Naive thymus-derived CD4-positive, alpha-beta T cell (primary cell): ENCODE data around the gene AMBRA1. TPM values are rescaled to one million over a fixed set of nuclear protein-coding genes. Genes with fewer than 3 reads are reported as not detected.
A peak's percentile ranks its signal among the peaks of the same experiment; 100 is the strongest.

Experiments used
- ATAC-seq: fragments of 150-1000 bp; cut with Tn5 transposase; 2 replicates; pipeline ENCODE4 v1.10.0; 2021; ENCODE audit warnings: mild to moderate bottlenecking, moderate library complexity
- CTCF ChIA-PET: fragments of 350-600 bp; sonication (Branson Sonifier 250); formaldehyde crosslinking; loops from one replicate; lab custom pipeline; 2021; ENCODE audit warnings: antibody characterized with exemption; lab: Charles Lee
- POLR2A ChIA-PET: fragments of 350-600 bp; sonication (Branson Sonifier 250); formaldehyde crosslinking; loops from one replicate; lab custom pipeline; 2021; ENCODE audit warnings: antibody characterized with exemption, inconsistent platforms; lab: Charles Lee
- DNase-seq, 9 donors: peaks; one replicate each; pipeline versions ENCODE4 v3.0.0 to v3.0.0-alpha.2; 2020 to 2022; ENCODE audit warnings: mixed read lengths in 1 of 9
- H3K27ac ChIP-seq: one replicate; pipeline ENCODE4 v1.7.0; 2013; ENCODE audit warnings: mild to moderate bottlenecking, low read depth, low read length, moderate library complexity
- H3K27me3 ChIP-seq, 2 donors: one replicate each; pipeline ENCODE4 v1.7.0; 2013; ENCODE audit warnings: low read length in 2 of 2, mild to moderate bottlenecking in 2 of 2, moderate library complexity in 2 of 2; ENCODE audit not compliant: control insufficient read depth in 2 of 2, insufficient read depth in 2 of 2
- H3K36me3 ChIP-seq, 3 experiments: 1 replicate in 2 of 3; 2 replicates in 1 of 3; pipeline ENCODE4 v1.7.0; 2013; ENCODE audit warnings: low read length in 3 of 3, mild to moderate bottlenecking in 3 of 3, moderate library complexity in 1 of 3; ENCODE audit not compliant: insufficient read depth in 3 of 3, control insufficient read depth in 2 of 3
- H3K4me1 ChIP-seq, 2 donors: one replicate each; pipeline ENCODE4 v1.7.0; 2013; ENCODE audit warnings: low read length in 2 of 2, mild to moderate bottlenecking in 2 of 2, moderate library complexity in 1 of 2; ENCODE audit not compliant: control insufficient read depth in 2 of 2, insufficient read depth in 2 of 2
- H3K4me3 ChIP-seq: 2 replicates; pipeline ENCODE4 v1.7.0; 2013; ENCODE audit warnings: mild to moderate bottlenecking, low read length
- H3K9me3 ChIP-seq, 3 experiments: 1 replicate in 2 of 3; 2 replicates in 1 of 3; pipeline ENCODE4 v1.7.0; 2013; ENCODE audit warnings: low read length in 3 of 3; ENCODE audit not compliant: control insufficient read depth in 2 of 3
- H3K27ac Mint-ChIP-seq, 9 donors: one replicate each; pipeline ENCODE4 v1.8.0; 2020 to 2022; ENCODE audit warnings: mixed read lengths in 9 of 9, mild to moderate bottlenecking in 8 of 9, moderate library complexity in 5 of 9, inconsistent platforms in 2 of 9
- H3K27me3 Mint-ChIP-seq, 5 donors: one replicate each; pipeline ENCODE4 v1.8.0; 2021 to 2022; ENCODE audit warnings: mixed read lengths in 5 of 5, mild to moderate bottlenecking in 1 of 5
- H3K36me3 Mint-ChIP-seq, 5 donors: one replicate each; pipeline ENCODE4 v1.8.0; 2020 to 2022; ENCODE audit warnings: mixed read lengths in 5 of 5, mild to moderate bottlenecking in 3 of 5, inconsistent platforms in 1 of 5
- H3K4me1 Mint-ChIP-seq, 7 donors: one replicate each; pipeline ENCODE4 v1.8.0; 2020 to 2022; ENCODE audit warnings: mixed read lengths in 7 of 7, mild to moderate bottlenecking in 3 of 7, inconsistent platforms in 1 of 7
- H3K4me3 Mint-ChIP-seq, 10 donors: one replicate each; pipeline ENCODE4 v1.8.0; 2020 to 2022; ENCODE audit warnings: mild to moderate bottlenecking in 10 of 10, mixed read lengths in 10 of 10, moderate library complexity in 6 of 10, inconsistent platforms in 2 of 10
- H3K9me3 Mint-ChIP-seq, 11 donors: one replicate each; pipeline ENCODE4 v1.8.0; 2020 to 2022; ENCODE audit warnings: mixed read lengths in 11 of 11, mild to moderate bottlenecking in 4 of 11, inconsistent platforms in 1 of 11, moderate library complexity in 1 of 11
- intact Hi-C, 2 donors: fragments of 100-400 bp; cut with micrococcal nuclease; formaldehyde crosslinking; loops; one replicate each; pipeline ENCODE4 v1.15.1; 2023
- polyA plus RNA-seq, 2 donors: library from polyadenylated mRNA; unstranded; fragments of 300-500 nt; fragmentation: Illumina TruSeq; gene quantifications; one replicate each; pipeline ENCODE4 v1.2.3, GENCODE V29; 2021
- total RNA-seq, 6 experiments: library from RNA in 5 of 6; stranded (reverse) in 5 of 6; gene quantifications; 1 replicate in 5 of 6; 2 replicates in 1 of 6; pipeline ENCODE4 v1.2.3 and lab custom pipeline; 2021 to 2026

AMBRA1 gene
- total and polyA plus RNA-seq, 7 experiments from 2014 or later = 8.9 to 48.7 (median 41.2) TPM

- Histone ChIP-seq H3K27me3 (no peaks in the 10 kb centered on the region), H3K4me3 (no peak overlapping the region), H3K4me1 (no peaks in the 10 kb centered on the region), H3K27ac (no peak overlapping the region), H3K36me3 (peaks cover 0 to 9% (median 0%) of the 10 kb centered on the region in 3 experiments), H3K9me3 (no peaks in the 10 kb centered on the region)
- Mint-ChIP-seq H3K27ac (peak overlapping the region in 3 of 9 donors; percentile 1 to 33 (median 27)), H3K9me3 (no peaks in the 10 kb centered on the region), H3K4me1 (peaks cover 6 to 20% (median 18%) of the 10 kb centered on the region in 7 donors), H3K4me3 (no peak overlapping the region), H3K36me3 (peaks cover 3 to 17% (median 5%) of the 10 kb centered on the region in 5 donors), H3K27me3 (no peaks in the 10 kb centered on the region)
- ChIA-PET CTCF (no interaction called here), POLR2A (interaction anchor here (0.7 kb wide), 1 partner anchor 140 kb away, joined by 3 read pairs; no protein-coding TSS in a partner anchor)
- no peak for DNase-seq
- no peak for ATAC-seq
- intact Hi-C loops = no loop called here
Observed at GRCh38 chr11:46513934-46514342, 79.9 kb downstream of the AMBRA1 start.

GRCh38 chr11:46512261-46512881, 81.5 kb downstream of the AMBRA1 start:
- POLR2A ChIA-PET = no interaction called here
- no peak overlapping the region for H3K27ac ChIP-seq
- H3K4me3 Mint-ChIP-seq = no peak overlapping the region

GRCh38 chr11:46511342-46511741, 82.5 kb downstream of the AMBRA1 start:
- H3K27me3 Mint-ChIP-seq = no peaks in the 10 kb centered on the region
- H3K27ac Mint-ChIP-seq = peak overlapping the region in 1 of 9 donors; percentile 32
- no peaks in the 10 kb centered on the region for H3K9me3 ChIP-seq
- intact Hi-C loops = no loop called here
- no peak overlapping the region for H3K4me3 Mint-ChIP-seq
- no peaks in the 10 kb centered on the region for H3K4me1 ChIP-seq
- POLR2A ChIA-PET = no interaction called here
- DNase-seq (no peak), ATAC-seq (no peak)
- peaks cover 8 to 38% (median 21%) of the 10 kb centered on the region in 5 donors for H3K36me3 Mint-ChIP-seq
- no peak overlapping the region for H3K4me3 ChIP-seq
- no peak overlapping the region for H3K27ac ChIP-seq
- H3K4me1 Mint-ChIP-seq = peaks cover 6 to 24% (median 19%) of the 10 kb centered on the region in 7 donors
- no peaks in the 10 kb centered on the region for H3K9me3 Mint-ChIP-seq
- CTCF ChIA-PET = no interaction called here
- H3K36me3 ChIP-seq = peaks cover 0 to 26% (median 0%) of the 10 kb centered on the region in 3 experiments
- H3K27me3 ChIP-seq = no peaks in the 10 kb centered on the region

More at GRCh38 chr11:46512261-46512881, 81.5 kb downstream of the AMBRA1 start:
- Mint-ChIP-seq H3K27ac (no peak overlapping the region), H3K9me3 (no peaks in the 10 kb centered on the region), H3K36me3 (peaks cover 5 to 33% (median 17%) of the 10 kb centered on the region in 5 donors), H3K4me1 (peaks cover 6 to 20% (median 15%) of the 10 kb centered on the region in 7 donors), H3K27me3 (no peaks in the 10 kb centered on the region)
- no peak for DNase-seq
- ATAC-seq = no peak
- H3K4me3 ChIP-seq = no peak overlapping the region
- no peaks in the 10 kb centered on the region for H3K4me1 ChIP-seq
- CTCF ChIA-PET = no interaction called here
- no peaks in the 10 kb centered on the region for H3K9me3 ChIP-seq
- peaks cover 0 to 22% (median 0%) of the 10 kb centered on the region in 3 experiments for H3K36me3 ChIP-seq
- intact Hi-C loops = no loop called here
- no peaks in the 10 kb centered on the region for H3K27me3 ChIP-seq

- H3K4me3 Mint-ChIP-seq = no peak overlapping the region
Observed at GRCh38 chr11:46508360-46508759, 85.5 kb downstream of the AMBRA1 start.

GRCh38 chr11:46506483-46506791, 87.4 kb downstream of the AMBRA1 start:
- no peak for DNase-seq
- H3K36me3 ChIP-seq = peaks cover 5 to 44% (median 11%) of the 10 kb centered on the region in 3 experiments
- no peak overlapping the region for H3K4me3 Mint-ChIP-seq
- H3K27ac ChIP-seq = no peak overlapping the region
- H3K36me3 Mint-ChIP-seq = peaks cover 12 to 50% (median 29%) of the 10 kb centered on the region in 5 donors
- H3K9me3 ChIP-seq = no peaks in the 10 kb centered on the region
- no peaks in the 10 kb centered on the region for H3K27me3 ChIP-seq
- H3K4me1 Mint-ChIP-seq = peaks cover 0 to 30% (median 6%) of the 10 kb centered on the region in 7 donors
- peak overlapping the region in 2 of 9 donors; percentile 7 to 67 for H3K27ac Mint-ChIP-seq
- no peak overlapping the region for H3K4me3 ChIP-seq
- no peaks in the 10 kb centered on the region for H3K27me3 Mint-ChIP-seq
- ATAC-seq = no peak
- H3K9me3 Mint-ChIP-seq = no peaks in the 10 kb centered on the region
- intact Hi-C loops = no loop called here
- no peaks in the 10 kb centered on the region for H3K4me1 ChIP-seq
- POLR2A ChIA-PET = no interaction called here
- CTCF ChIA-PET = no interaction called here

More at GRCh38 chr11:46508360-46508759, 85.5 kb downstream of the AMBRA1 start:
- Histone ChIP-seq H3K27ac (no peak overlapping the region), H3K4me1 (no peaks in the 10 kb centered on the region), H3K36me3 (peaks cover 5 to 53% (median 11%) of the 10 kb centered on the region in 3 experiments), H3K27me3 (no peaks in the 10 kb centered on the region), H3K4me3 (no peak overlapping the region), H3K9me3 (no peaks in the 10 kb centered on the region)
- Mint-ChIP-seq H3K4me1 (peaks cover 0 to 29% (median 7%) of the 10 kb centered on the region in 7 donors), H3K27me3 (no peaks in the 10 kb centered on the region), H3K27ac (peak overlapping the region in 2 of 9 donors; percentile 12 to 38), H3K9me3 (no peaks in the 10 kb centered on the region), H3K36me3 (peaks cover 12 to 53% (median 29%) of the 10 kb centered on the region in 5 donors)
- ATAC-seq = no peak
- DNase-seq = no peak
- POLR2A ChIA-PET = no interaction called here
- CTCF ChIA-PET = no interaction called here
- intact Hi-C loops = no loop called here

GRCh38 chr11:46505741-46506482, 87.9 kb downstream of the AMBRA1 start:
- no peak for DNase-seq

More at GRCh38 chr11:46505741-46506482, 87.9 kb downstream of the AMBRA1 start:
- H3K4me1 Mint-ChIP-seq = peaks cover 0 to 26% (median 3%) of the 10 kb centered on the region in 7 donors
- H3K9me3 Mint-ChIP-seq = no peaks in the 10 kb centered on the region
- H3K27ac Mint-ChIP-seq = peak overlapping the region in 2 of 9 donors; percentile 56 to 67
- H3K36me3 ChIP-seq = peaks cover 5 to 44% (median 11%) of the 10 kb centered on the region in 3 experiments
- intact Hi-C loops = no loop called here
- no peak overlapping the region for H3K27ac ChIP-seq
- ChIA-PET POLR2A (no interaction called here), CTCF (no interaction called here)
- H3K36me3 Mint-ChIP-seq = peaks cover 12 to 46% (median 29%) of the 10 kb centered on the region in 5 donors
- no peaks in the 10 kb centered on the region for H3K4me1 ChIP-seq
- H3K4me3 ChIP-seq = no peak overlapping the region
- no peak for ATAC-seq
- no peaks in the 10 kb centered on the region for H3K27me3 Mint-ChIP-seq
- H3K4me3 Mint-ChIP-seq = no peak overlapping the region
- no peaks in the 10 kb centered on the region for H3K27me3 ChIP-seq
- H3K9me3 ChIP-seq = no peaks in the 10 kb centered on the region
